ENCODE measurements around the gene GPHN.

DNA sequence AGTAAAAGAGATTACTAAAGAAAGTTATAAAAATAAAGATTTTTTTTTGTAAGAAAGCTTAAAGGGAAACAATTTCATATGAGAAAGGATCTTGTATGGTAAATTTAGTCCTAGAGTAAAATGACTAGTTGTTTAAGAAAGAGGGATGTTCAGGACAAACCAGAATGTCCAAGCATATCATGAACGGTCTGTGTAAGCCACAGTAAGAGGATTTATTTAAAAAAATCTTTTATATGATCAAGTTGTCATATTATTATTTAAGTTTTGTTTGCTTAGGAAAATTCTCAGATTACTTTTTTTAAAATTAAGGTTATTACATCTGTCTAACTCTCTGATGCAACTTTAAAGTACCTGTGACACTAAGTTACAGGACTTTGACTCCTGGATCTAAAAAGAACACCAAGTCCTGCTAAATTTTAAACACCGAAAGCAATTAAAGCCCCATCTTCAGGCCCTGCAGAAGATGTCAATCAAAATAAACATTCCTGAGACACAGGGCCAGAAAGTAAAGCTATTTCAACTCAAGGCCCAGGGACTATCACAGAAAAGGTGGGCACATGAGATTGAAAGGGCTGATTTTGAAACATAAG lies 39.1 kb upstream of the GPHN start:
- TF ChIP-seq CTCF (IDR thresholded peaks at IDR 0.05; ENCODE audit: extremely low read depth in 1 of 2, insufficient read depth in 1 of 2, low read depth in 1 of 2, low read length in 2 of 2) (no peak), EZH2 (IDR thresholded peaks at IDR 0.05; ENCODE audit: borderline replicate concordance, low read depth, low read length, severe bottlenecking) (no peak), MYC (IDR thresholded peaks at IDR 0.05; ENCODE audit: low read depth, low read length) (no peak), POLR2AphosphoS5 (IDR thresholded peaks at IDR 0.05; ENCODE audit: insufficient read depth, low read depth, low read length) (no peak), POLR2A (IDR thresholded peaks at IDR 0.05; ENCODE audit: low read depth, low read length) (no peak)
- TF ChIP-seq, protein P1, sequence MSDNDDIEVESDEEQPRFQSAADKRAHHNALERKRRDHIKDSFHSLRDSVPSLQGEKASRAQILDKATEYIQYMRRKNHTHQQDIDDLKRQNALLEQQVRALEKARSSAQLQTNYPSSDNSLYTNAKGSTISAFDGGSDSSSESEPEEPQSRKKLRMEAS (IDR thresholded peaks at IDR 0.05; ENCODE audit: insufficient read depth, insufficient read length), result no peak
